ENCODE measurements around the gene PGAP1. TPM values are rescaled to one million over a fixed set of nuclear protein-coding genes. Genes with fewer than 3 reads are reported as not detected.

The PGAP1 gene
- total RNA-seq, 4 donors from 2014 or later, result 6.5 to 15.6 (median 9.2) TPM

DNA sequence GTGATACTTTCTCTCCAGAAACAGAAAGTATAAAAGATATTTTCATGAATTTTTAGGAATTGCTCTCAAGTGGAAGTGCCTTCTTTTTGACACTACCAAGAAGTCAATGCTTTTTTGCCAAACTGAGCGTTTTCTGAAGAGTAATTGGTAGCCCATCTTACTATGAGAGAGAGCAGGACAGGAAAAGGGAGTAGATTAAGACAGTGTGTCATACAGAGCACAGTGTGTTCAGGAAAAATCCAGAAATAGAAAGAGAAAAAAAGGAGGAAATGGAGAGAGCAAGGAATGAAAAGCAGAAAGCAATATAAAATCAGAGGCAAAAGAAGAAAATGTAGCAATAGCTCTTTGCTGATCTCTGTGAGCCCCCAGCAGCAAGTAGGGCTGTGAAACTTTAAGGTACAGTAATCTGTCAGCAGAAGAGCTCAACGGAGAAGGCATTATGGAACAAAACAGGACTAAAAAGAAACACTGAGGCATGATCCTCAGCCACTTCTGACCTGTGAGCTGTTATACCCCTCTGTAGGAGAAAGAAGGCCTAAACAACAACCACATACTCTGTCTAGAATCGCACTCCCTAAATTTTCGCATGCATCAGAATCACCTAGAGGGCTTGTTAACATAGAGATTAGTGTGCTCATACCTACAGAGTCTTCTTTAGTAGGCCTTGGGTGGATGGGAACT lies 15.0 kb upstream of the PGAP1 start:
- Histone ChIP-seq H3K27me3 (no peaks in the 10 kb centered on the region), H3K4me3 (no peak overlapping the region), H3K36me3 (no peaks in the 10 kb centered on the region), H3K27ac (no peak overlapping the region), H3K4me1 (peaks cover 0 to 7% (median 0%) of the 10 kb centered on the region in 3 donors), H3K9me3 (no peaks in the 10 kb centered on the region)
- DNase-seq, result no peak
- WGBS, 2 donors, result 72 to 91% methylated on average over 4 of the region's 4 CpGs
- TF ChIP-seq POLR2A (IDR thresholded peaks at IDR 0.05), result no peak
- TF ChIP-seq, protein P1, sequence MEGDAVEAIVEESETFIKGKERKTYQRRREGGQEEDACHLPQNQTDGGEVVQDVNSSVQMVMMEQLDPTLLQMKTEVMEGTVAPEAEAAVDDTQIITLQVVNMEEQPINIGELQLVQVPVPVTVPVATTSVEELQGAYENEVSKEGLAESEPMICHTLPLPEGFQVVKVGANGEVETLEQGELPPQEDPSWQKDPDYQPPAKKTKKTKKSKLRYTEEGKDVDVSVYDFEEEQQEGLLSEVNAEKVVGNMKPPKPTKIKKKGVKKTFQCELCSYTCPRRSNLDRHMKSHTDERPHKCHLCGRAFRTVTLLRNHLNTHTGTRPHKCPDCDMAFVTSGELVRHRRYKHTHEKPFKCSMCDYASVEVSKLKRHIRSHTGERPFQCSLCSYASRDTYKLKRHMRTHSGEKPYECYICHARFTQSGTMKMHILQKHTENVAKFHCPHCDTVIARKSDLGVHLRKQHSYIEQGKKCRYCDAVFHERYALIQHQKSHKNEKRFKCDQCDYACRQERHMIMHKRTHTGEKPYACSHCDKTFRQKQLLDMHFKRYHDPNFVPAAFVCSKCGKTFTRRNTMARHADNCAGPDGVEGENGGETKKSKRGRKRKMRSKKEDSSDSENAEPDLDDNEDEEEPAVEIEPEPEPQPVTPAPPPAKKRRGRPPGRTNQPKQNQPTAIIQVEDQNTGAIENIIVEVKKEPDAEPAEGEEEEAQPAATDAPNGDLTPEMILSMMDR (IDR thresholded peaks at IDR 0.05), result no peak
- intact Hi-C loops (cut with DNase I), result no loop called here

DNA sequence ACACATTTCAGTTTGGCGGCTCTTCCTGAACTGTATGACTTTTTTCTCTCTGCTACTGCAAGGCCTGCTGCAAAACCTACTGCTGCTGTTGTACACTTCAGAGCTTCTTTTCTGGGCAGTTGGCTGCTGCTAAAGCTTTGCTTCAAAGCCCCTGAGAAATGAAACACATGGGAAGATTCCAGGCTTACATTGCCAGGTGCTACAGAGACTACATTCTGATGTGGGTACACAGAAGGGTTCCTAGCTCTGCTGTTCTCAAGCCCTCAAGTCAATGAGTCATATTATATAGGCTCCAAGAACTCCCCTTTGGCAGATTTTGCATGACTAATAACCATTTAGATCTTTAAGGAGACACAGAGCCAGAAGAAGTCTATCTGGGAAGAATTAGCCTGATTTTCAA lies 12.9 kb upstream of the PGAP1 start:
- intact Hi-C loops (cut with DNase I), result no loop called here
- 42 to 81% methylated on average over 1 of the region's 1 CpG for WGBS, 2 donors
- Histone ChIP-seq H3K4me1 (peaks cover 0 to 7% (median 0%) of the 10 kb centered on the region in 3 donors), H3K27ac (no peak overlapping the region), H3K9me3 (no peaks in the 10 kb centered on the region), H3K36me3 (no peaks in the 10 kb centered on the region), H3K27me3 (no peaks in the 10 kb centered on the region), H3K4me3 (no peak overlapping the region)
- TF ChIP-seq POLR2A (IDR thresholded peaks at IDR 0.05), result no peak
- TF ChIP-seq, protein P1 (IDR thresholded peaks at IDR 0.05), result no peak
- no peak for DNase-seq

DNA sequence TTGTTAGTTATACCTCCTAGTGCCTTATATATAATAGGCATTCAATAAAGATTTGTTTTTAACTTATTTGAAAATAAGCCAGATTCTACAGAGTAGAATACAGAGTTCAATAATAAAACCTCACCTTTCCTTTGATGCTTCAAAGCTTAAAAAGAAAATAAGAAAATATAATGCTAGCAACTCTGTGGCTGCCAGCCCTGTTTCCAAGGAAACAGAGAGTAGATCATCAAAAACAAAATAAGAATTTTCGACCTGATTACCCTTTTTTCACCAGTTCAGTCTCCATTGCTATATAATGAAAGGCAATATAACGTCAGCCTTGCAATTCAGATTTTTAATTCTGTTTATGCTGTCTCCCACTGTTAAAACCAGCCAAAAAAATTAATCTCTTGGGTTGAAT lies 8.9 kb upstream of the PGAP1 start:
- Histone ChIP-seq H3K27me3 (no peaks in the 10 kb centered on the region), H3K36me3 (no peaks in the 10 kb centered on the region), H3K27ac (no peak overlapping the region), H3K4me3 (no peak overlapping the region), H3K9me3 (no peaks in the 10 kb centered on the region), H3K4me1 (peaks cover 0 to 25% (median 0%) of the 10 kb centered on the region in 3 donors)
- TF ChIP-seq, protein P1 (IDR thresholded peaks at IDR 0.05), result no peak
- no peak for TF ChIP-seq POLR2A (IDR thresholded peaks at IDR 0.05)
- no peak for DNase-seq
- 43 to 48% methylated on average over 2 of the region's 2 CpGs for WGBS, 2 donors
- intact Hi-C loops (cut with DNase I), result no loop called here

DNA sequence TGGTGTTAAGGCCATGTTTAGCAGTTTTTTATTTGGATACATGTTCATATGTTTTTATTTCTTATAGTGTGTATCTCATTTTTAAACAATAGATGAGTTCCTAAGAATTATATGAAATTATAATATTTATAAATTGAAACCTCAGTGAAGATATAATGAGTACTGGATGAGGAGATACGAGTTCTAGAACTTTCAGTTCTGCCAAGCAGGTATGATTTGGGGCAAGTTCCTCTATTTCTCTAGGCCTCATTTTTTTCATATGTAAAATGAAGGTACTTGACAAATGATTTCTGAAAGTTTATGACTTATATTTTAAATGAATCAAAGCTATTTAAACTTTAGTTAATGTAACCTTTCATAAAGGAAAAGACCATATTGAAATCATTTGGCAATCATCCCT lies 8.2 kb upstream of the PGAP1 start:
- DNase-seq, result no peak
- Histone ChIP-seq H3K9me3 (no peaks in the 10 kb centered on the region), H3K27ac (no peak overlapping the region), H3K4me3 (no peak overlapping the region), H3K36me3 (no peaks in the 10 kb centered on the region), H3K27me3 (no peaks in the 10 kb centered on the region), H3K4me1 (peaks cover 0 to 25% (median 0%) of the 10 kb centered on the region in 3 donors)
- TF ChIP-seq, protein P1 (IDR thresholded peaks at IDR 0.05), result no peak
- intact Hi-C loops (cut with DNase I), result no loop called here
- WGBS, 2 donors, result 86 to 92% methylated on average over 1 of the region's 1 CpG

DNA sequence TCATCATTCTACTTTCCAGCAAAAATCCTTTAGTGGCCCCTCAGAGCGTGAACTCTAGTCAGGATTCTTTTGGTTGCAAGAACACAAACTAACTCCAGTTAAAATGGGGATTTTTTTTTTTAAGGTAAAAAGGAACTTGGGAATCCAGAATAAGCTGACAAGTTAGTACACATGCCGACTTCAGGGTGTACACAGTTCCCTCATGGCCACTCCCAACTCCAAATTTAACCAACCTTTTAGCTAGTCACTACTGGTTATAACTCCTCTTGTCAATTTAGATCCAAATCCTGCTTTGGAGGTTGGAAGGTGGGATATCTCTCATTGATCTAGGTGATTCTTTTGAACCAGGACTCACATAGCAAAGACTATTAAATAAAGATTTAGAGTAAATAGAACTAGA lies 5.0 kb upstream of the PGAP1 start:
- DNase-seq, result no peak
- H3K4me3 ChIP-seq, result no peak overlapping the region
- peak overlapping the region in 3 of 4 donors; percentile 61 to 68 (median 63) for H3K27ac ChIP-seq
- H3K4me1 ChIP-seq, result peaks cover 0 to 34% (median 0%) of the 10 kb centered on the region in 3 donors
- no peaks in the 10 kb centered on the region for H3K27me3 ChIP-seq
- no peaks in the 10 kb centered on the region for H3K9me3 ChIP-seq
- no peaks in the 10 kb centered on the region for H3K36me3 ChIP-seq
- WGBS, 2 donors, result 33 to 58% methylated on average over 2 of the region's 2 CpGs
- TF ChIP-seq, protein P1 (IDR thresholded peaks at IDR 0.05), result no peak
- TF ChIP-seq POLR2A (IDR thresholded peaks at IDR 0.05), result no peak
- intact Hi-C loops (cut with DNase I), result no loop called here
